ENCODE measurements around the gene PRPSAP2.

DNA sequence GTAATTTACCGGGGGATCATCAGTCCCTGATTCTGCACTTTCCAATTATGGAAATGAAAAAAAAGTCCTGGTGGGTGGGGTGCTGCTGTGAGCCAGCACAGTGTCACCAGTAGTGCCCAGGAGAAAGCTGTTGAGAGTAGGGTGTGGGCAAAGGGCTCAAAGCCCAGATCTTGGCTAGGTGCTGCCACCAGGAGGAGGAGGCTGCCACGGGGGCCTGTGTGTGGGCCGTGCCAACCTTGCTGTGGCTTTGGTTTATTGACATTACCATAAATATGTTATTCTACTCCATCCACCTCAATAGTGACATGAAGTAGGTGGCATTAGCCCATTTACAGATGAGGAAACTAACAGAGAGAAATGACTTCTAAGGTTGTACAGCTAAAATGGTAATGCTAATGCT is 6.7 kb upstream of the PRPSAP2 start:
- TF ChIP-seq, protein P1, sequence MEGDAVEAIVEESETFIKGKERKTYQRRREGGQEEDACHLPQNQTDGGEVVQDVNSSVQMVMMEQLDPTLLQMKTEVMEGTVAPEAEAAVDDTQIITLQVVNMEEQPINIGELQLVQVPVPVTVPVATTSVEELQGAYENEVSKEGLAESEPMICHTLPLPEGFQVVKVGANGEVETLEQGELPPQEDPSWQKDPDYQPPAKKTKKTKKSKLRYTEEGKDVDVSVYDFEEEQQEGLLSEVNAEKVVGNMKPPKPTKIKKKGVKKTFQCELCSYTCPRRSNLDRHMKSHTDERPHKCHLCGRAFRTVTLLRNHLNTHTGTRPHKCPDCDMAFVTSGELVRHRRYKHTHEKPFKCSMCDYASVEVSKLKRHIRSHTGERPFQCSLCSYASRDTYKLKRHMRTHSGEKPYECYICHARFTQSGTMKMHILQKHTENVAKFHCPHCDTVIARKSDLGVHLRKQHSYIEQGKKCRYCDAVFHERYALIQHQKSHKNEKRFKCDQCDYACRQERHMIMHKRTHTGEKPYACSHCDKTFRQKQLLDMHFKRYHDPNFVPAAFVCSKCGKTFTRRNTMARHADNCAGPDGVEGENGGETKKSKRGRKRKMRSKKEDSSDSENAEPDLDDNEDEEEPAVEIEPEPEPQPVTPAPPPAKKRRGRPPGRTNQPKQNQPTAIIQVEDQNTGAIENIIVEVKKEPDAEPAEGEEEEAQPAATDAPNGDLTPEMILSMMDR (IDR thresholded peaks at IDR 0.05; ENCODE audit: insufficient read depth, low read length, poor library complexity, severe bottlenecking): no peak
- no peak for TF ChIP-seq EZH2phosphoT487 (conservative IDR thresholded peaks at IDR 0.05; ENCODE audit: low read length)

Measured in SU-DHL-6 (cell line).